HCT116 (cell line): Measurements from ENCODE around the gene NUS1.

Experiments used
- CTCF ChIP-seq, 3 experiments: fragments of 200-600 bp in 1 of 3; sonication (generic) in 1 of 3; IDR thresholded peaks in 2 of 3; conservative IDR thresholded peaks in 1 of 3; 2 replicates each; pipeline ENCODE4 v1.5.1; 2012 to 2017; ENCODE audit warnings: low read depth in 2 of 3, low read length in 2 of 3, antibody characterized with exemption in 1 of 3, borderline replicate concordance in 1 of 3, control low read depth in 1 of 3, mild to moderate bottlenecking in 1 of 3, mixed read lengths in 1 of 3, mixed run types in 1 of 3, moderate library complexity in 1 of 3; ENCODE audit not compliant: insufficient read depth in 1 of 3
- EZH2 ChIP-seq: fragments of 200-600 bp; sonication (generic); IDR thresholded peaks from 2 replicates; pipeline ENCODE4 v1.6.1; 2017; ENCODE audit warnings: antibody characterized with exemption, mixed run types
- EZH2phosphoT487 ChIP-seq: fragments of 200-600 bp; IDR thresholded peaks from 2 replicates; pipeline ENCODE4 v1.6.1; 2018; ENCODE audit warnings: antibody characterized with exemption, borderline replicate concordance
- POLR2A ChIP-seq: IDR thresholded peaks from 2 replicates; pipeline ENCODE4 v1.7.0; 2011; ENCODE audit warnings: borderline replicate concordance; ENCODE audit not compliant: insufficient read depth, insufficient read length; ENCODE audit errors: extremely low read depth
- YY1 ChIP-seq: IDR thresholded peaks from 2 replicates; pipeline ENCODE4 v1.6.1; 2011; ENCODE audit warnings: low read length, low read depth, moderate library complexity, mild to moderate bottlenecking; ENCODE audit not compliant: insufficient replicate concordance; ENCODE audit errors: extremely low read depth
- ZNF274 ChIP-seq: fragments of 200-500 bp; sonication (Bioruptor generic); IDR thresholded peaks from 2 replicates; pipeline ENCODE4 v1.6.1; 2014; ENCODE audit warnings: mild to moderate bottlenecking, low read depth, low read length, inconsistent platforms

GRCh38 chr6:117706504-117706903, 31.2 kb downstream of the NUS1 start:
- TF ChIP-seq POLR2A (no peak), CTCF (IDR thresholded peaks at IDR 0.05 in 2 of 3, conservative IDR thresholded peaks at IDR 0.05 in 1 of 3; ENCODE audit: borderline replicate concordance in 1 of 3, insufficient read depth in 1 of 3, low read depth in 2 of 3, low read length in 2 of 3) (no peak), ZNF274 (no peak), EZH2 (no peak), YY1 (no peak), EZH2phosphoT487 (no peak)
